ENCODE measurements around the gene ARMC10.
"Not testable (repeated sequence)": the region's sequence is repeated elsewhere in the genome, so short reads cannot be mapped to it uniquely, and the experiment has no call there.

The ARMC10 gene

DNA sequence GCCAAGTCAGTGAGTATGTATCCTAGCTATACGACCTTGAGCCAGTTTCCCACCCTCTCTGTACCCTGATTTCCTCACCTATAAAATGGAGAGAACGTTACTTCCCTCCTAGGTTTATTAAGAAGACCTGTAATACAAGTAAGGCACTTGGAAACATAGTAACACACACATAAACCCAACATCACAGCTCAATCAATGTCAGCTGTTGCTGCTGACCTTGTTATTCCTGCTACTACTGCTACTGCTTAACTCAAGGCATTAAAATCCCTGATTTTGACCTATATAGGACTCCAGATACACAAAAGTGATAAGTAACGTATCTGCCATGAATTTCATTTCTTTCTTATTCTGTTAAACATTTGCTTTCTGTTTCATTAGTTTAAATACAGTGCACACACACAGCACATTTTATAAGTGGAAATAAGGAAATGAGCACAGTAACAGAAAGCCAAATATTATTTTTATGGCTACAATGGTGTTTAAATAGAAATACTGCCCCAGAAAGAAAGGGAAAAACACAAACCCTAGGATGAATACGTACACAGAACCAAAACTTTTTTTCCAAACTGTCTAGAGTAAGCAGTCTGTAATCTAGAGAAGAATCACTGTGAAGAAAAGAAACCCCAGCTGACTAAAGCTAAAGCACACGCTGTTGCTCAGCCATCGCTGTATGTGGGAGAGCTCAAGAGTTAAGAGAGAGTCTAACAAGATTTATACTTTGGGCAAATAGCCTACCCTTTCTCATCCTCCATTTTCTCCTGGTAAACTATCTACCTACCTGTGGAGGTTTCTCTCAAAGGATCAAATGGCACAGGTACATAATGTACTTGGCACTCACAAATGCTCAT lies 55.0 kb downstream of the ARMC10 start:
- DNase-seq = no peak

DNA sequence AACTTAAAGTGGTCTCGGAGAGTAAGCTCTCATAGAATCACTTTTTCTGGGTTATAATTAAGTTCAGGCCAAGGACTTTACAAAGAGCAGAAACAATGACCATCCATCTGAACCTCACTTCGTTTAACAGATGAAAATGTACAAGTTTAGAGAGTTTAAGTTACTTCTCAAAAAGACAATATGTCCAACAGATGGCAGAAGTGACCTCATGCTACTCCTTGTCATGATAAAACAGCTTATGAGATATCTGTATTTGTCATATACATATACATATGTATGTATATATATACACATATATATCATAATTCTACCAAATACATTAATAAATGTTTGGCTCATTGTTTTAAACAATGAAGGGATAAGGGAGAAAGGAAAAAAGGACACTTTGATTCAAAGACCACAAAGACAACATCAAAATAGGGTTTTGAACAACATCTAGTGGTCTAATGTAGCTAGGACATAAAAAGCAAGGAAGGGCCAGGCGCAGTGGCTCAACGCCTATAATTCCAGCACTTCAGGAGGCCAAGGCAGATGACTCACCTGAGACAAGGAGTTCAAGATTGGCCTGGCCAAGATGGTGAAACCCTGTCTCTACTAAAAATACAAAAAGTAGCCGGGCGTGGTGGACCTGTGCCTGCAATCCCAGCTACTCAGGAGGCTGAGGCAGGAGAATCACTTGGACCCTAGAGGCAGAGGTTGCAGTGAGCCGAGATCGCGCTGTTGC lies 56.1 kb downstream of the ARMC10 start:
- DNase-seq = no peak

DNA sequence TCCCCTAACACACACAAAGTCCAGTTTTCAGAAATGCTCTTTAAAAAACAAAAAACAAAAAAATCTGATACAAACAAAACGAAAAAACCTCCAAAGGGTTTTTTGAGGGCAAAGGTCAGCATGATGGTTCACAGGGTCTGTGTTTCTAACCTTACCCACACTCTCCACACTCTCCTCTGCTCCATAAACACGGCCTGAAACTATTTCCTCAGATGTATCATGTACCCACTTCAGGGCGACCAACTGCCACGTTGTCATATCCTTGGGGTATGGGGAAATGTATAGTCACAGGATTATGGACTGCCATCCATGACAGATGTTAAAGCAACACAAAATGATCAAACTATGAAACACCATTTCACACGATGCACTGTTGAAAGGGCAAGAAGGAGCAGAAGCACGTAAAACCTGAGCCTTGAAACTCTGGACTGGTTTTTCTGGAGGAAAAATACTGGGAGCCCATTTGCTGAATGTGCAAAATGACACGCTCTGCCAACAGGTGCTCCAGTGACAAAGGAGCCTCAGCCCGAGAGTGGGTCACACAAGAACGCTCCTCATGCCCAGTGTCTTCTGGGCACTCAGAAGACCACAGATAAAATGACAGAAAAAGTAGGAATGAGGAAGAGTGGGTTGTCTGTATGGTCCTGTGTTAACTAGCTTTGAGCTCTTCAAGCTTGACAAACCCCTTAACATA lies 58.2 kb downstream of the ARMC10 start:
- no peak for DNase-seq

DNA sequence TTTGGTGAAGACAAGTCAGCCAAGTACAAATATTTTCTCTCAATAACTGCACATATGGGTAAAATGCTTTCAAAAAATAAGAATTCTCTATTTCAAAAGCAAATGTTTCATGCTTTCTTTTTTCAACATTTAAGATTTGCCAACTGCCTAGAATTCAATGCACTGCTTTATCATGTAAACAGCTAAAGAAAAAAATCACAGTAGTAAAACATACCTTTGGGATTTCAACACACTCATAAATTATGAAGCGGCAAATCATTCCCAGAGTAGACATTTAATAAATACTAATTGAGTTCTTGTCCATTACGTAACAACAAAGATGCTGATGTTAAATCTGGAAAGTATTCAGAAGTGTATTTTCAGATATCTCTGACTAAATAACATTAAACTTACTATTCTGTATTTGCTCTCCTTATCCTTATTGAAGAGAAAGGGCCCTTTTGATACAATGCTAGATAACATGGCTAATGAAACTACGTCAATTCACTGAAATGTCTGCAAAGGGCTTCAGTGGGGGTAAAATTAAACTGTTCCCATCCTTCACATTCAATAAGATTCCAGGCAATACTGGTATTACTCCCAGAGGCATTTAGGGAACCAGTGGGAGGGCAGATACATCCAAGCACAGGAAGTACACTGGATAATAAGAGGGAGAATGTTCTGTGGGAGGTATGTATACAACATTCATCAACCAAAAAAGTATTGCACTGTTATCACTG lies 60.1 kb downstream of the ARMC10 start:
- DNase-seq = peak; percentile 51

DNA sequence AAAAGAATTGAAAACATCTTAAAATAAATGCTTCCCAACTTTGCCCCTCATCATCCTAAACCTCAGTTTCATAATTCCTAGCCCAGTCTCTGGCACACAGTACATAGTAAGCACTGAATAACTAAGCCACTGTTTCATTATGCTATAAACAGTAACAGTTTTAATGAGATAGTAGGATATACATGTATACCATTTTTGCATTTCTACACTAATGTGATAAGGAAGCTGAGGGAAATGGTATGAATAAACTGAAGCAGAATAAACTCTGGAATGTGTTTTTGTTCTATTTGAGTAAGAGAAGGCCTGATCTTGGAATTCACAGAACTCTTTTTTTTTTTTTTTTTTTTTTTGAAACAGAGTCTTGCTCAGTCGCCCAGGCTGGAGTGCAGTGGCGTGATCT lies 65.1 kb downstream of the ARMC10 start:
- DNase-seq = no peak

DNA sequence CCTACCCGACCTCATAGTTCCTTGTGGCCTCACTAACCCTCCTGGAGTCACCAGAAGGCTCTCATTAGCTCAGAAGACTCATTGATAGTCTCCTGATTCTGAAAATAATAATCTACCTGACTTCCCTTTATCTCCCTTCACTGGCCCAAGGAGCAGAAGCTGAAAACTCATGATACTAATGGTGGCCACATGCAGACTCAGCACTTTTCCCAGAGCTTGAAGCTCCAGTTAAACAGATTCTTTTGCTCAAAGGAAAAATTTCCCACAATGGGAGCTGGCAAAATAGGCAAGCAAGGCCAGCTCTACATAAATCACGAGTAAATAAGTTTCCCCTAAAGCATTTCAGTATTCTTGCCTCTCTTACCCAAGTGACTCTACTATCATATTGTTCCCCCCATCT lies 65.7 kb downstream of the ARMC10 start:
- no peak for DNase-seq

DNA sequence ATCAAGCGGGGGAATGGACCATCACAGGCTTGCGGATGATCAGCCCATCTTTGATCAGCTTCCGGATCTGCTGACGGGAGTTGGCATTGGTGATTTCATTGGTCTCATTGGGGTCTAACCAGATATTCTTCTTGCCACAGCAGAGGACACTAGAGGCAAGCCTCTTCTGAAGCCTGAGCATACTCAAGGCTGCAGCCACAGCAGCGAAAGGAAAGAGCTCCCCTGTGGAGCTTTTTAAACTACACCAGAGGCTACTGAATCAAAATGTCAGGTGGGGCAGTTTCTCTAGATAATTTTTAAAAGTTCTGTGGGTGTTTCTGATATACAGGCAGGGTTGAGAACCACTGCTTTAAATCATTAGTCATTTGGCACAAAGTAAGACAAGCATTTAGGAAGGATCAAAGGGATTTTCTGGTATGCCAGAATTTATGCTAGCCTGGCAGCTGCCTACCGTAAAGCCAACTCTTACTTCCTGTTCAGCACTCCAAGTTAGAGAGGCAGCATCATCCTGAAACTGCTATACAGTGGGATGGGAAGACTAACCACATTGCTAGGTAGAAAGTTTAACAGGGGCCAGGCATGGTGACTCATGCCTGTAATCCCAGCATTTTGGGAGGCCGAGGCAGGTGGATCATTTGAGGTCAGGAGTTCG lies 66.9 kb downstream of the ARMC10 start:
- peak; percentile 7 for DNase-seq

DNA sequence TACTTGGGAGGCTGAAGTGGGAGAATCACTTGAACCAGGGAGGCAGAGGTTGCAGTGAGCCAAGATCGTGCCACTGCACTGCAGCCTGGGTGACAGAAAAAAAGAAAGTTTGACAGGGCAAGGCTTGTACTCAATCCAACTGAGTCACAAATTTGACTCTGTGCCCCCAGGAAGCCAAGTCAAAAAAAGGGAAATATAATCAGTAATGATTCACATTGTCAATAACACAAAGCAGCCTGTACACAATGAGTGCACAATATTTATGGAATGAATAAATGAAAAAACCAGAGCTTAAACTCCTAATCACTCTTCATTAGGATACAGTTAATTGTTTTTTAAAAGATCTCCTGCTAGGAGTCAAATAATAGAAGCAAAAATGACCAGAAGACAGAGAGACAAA lies 67.6 kb downstream of the ARMC10 start:
- no peak for DNase-seq

DNA sequence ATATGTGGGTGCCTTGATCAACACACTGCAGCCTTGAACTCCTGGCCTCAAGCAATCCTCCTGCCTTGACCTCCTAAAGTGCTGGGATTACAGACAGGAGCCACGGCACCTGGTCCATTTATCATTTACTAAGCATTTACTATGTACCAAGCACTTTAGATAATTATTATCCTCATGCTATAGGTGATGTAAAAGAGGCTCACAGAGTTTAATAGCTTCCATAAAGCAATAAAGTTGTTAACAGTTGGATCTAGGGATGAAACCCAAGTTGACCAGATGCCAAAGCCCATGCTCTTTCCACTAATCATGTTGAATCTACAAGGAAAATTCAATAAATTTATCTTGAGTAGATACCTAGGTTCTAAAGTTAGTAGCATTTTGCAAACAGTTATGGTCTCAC lies 68.9 kb downstream of the ARMC10 start:
- DNase-seq = no peak

DNA sequence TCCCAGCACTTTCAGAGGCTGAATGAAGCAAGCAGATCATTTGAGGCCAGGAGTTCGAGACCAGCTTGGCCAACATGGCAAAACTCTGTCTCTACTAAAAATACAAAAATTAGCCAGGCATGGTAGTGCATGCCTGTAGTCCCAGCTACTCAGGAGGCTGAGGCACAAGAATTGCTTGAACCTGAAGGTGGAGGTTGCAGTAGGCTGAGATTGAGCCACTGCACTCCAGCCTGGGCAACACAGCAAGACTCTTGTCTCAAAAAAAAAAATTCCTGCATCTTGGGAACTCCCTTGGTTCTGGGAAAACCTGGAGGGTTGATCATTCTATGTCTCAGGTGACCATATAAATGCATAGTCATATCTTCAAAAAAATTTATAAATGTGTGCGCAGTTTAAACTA lies 69.8 kb downstream of the ARMC10 start:
- DNase-seq = not testable (repeated sequence)

DNA sequence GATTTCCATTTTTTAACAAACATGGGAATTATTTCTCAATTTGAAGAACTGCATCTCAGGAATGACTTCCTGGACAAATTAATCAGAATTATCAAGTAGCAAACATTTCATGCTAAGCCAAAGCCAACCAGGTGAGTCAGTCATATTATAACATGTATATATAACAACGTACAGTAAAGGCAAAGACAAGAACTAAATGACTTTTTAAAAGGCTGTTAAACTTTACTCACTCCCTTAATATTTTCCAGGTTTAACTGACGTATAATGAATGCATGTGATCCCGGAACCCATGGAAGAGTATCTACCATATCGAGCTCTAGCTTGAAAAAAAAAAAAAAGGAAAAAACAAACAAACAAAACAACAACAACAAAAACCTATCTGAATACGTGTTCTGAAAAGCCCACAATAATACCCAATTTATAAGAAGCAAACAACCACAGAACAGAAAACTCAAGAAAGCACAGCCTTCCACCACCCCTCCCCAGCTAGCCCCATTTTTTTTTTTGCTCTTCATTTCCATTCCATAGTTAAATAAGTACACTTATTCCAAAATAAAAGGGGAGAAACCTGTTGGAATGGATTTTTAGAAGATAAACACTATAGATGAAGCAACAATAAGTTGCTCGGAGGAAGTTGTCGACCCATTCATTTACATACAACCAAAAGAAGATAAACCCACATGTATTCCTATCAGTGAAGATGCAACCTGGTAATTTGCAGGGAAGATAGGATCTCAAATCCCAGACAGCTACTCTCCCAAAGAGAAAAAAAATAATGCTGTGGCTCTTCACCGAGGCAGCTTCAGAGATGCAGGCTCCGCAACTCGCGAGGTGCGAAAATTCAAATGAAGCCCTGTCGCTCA lies 73.4 kb downstream of the ARMC10 start:
- peak; percentile 1 for DNase-seq
